H1 (cell line): ENCODE data around the gene SLC35E1. TPM values are rescaled to one million over a fixed set of nuclear protein-coding genes. Genes with fewer than 3 reads are reported as not detected.

Source experiments
- CHD7 ChIP-seq: fragments of 300-600 bp; sonication (generic); IDR thresholded peaks from 2 replicates; pipeline ENCODE4 v1.7.1; 2012; ENCODE audit warnings: low read length, moderate library complexity, mild to moderate bottlenecking, inconsistent platforms; ENCODE audit not compliant: insufficient replicate concordance
- RAD21 ChIP-seq, 2 experiments: IDR thresholded peaks in 1 of 2; conservative IDR thresholded peaks in 1 of 2; 2 replicates each; pipeline ENCODE4 v1.6.1; 2011; ENCODE audit warnings: low read depth in 2 of 2, low read length in 2 of 2, improper control_type of control experiment in 1 of 2, inconsistent platforms in 1 of 2, mild to moderate bottlenecking in 1 of 2, moderate library complexity in 1 of 2
- polyA plus RNA-seq, 7 experiments: library from polyadenylated mRNA; depleted of rRNA in 3 of 7; stranded (reverse) in 5 of 7; unstranded in 2 of 7; fragments of >200 nt in 5 of 7; fragments of 200-250 nt in 2 of 7; gene quantifications; 1 replicate in 5 of 7; 2 replicates in 1 of 7; 4 replicates in 1 of 7; pipeline versions ENCODE4 v1.2.1 to v1.2.3, GENCODE V29; 2011 to 2013; ENCODE audit warnings: missing spikeins in 2 of 7, mixed read lengths in 2 of 7
- total RNA-seq: library from RNA; stranded (reverse); fragmentation: NEBNext Ultra II Directional; extraction: Animal tissue kit (Norgen Biotek cat#: 25700); gene quantifications from 2 replicates; pipeline ENCODE4 v1.2.1, GENCODE V29; 2021

Gene SLC35E1
- total and polyA plus RNA-seq, 2 of the 8 experiments (the other 6 are each of a cell fraction or from before 2014, with no cell fraction given): 26.0 to 31.9 TPM

DNA sequence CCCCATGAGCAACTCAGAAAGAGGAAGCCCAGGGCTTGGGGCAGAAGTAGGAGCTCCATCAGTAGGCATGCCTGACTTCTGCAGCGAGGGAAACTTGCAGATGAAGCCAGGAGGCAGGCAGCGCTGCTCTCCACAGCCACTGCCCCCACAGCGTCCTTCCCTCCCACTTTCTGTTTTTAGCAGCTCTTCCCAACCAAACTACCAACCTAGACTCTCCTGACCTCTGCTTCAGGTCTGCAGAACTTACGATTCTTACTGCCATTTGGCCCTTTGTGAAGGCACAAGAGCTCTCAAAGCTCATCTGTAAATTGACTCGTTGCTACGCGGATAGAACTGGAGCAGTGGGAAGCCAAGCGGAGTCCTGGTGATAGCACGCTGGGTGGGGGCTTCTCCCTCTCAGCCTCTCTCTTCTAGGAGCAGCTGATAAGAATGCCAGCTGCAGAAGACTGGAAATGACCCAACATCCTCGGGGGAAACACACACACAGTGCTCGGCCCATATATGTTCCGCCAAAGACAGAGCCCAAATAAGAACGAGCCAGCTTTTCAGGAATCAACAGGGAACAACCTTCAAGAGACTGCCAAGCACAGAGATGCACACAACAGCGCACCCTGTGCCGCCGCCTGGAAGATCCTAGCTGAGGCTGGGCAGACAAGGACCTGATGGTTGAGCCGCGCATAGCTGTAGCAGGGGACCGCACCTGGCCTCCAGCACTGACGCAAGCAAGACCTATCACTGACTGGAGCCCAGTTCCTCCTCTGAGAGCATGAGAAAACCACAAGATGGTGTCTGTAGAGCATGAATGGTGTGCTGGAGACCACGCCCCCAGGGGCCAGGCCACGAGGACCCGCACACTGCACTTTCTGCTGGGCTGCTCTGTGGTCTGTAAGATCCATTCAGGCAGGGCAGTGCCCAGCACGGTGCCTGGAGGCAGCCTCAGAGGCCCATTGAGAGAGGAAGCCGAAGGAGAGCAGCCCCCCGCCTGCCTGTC is 15.9 kb upstream of the SLC35E1 start (continued):
- TF ChIP-seq CHD7 (no peak), RAD21 (IDR thresholded peaks at IDR 0.05 in 1 of 2, conservative IDR thresholded peaks at IDR 0.05 in 1 of 2; ENCODE audit: low read depth in 2 of 2, low read length in 2 of 2) (0 out of 4 replicates have a peak, but pooled peaks of 1 of the 2 experiments have one; percentile 5)
- TF ChIP-seq, all 59 proteins: peak for 1
